Testis (tissue), 3 donors: ENCODE results near the gene ATP11A. TPM values are rescaled to one million over a fixed set of nuclear protein-coding genes. Genes with fewer than 3 reads are reported as not detected.

Source experiments
- DNase-seq: peaks from one replicate; pipeline ENCODE4 v3.0.0-alpha.2; 2019
- H3K27ac ChIP-seq, 2 donors: fragments of 200-600 bp; sonication (generic); one replicate each; pipeline ENCODE4 v1.5.1; 2019
- H3K27me3 ChIP-seq: fragments of 200-600 bp; sonication (generic); one replicate; pipeline ENCODE4 v1.5.1; 2019
- H3K36me3 ChIP-seq: fragments of 200-600 bp; sonication (generic); one replicate; pipeline ENCODE4 v1.5.1; 2017; ENCODE audit warnings: low read depth; ENCODE audit errors: missing control alignments
- H3K4me1 ChIP-seq: fragments of 200-600 bp; sonication (generic); one replicate; pipeline ENCODE4 v1.5.1; 2019
- H3K4me3 ChIP-seq, 2 donors: fragments of 200-600 bp; sonication (generic); one replicate each; pipeline ENCODE4 v1.5.1; 2017 to 2019
- H3K9me3 ChIP-seq: fragments of 200-600 bp; sonication (generic); one replicate; pipeline ENCODE4 v1.5.1; 2017
- POLR2A ChIP-seq: fragments of 450-650 bp; IDR thresholded peaks from one replicate; pipeline ENCODE4 v1.6.1; 2017; ENCODE audit warnings: antibody characterized with exemption, mild to moderate bottlenecking, moderate library complexity
- WGBS, 2 donors: methylation state at CpG; one replicate each; pipeline ENCODE4 v1.1.5; 2018; 5-methylcytosine and 5-hydroxymethylcytosine counted together
- intact Hi-C: fragments of 100-400 bp; cut with DNase I; formaldehyde crosslinking; loops from one replicate; pipeline ENCODE4 v1.15.1; 2023; ENCODE audit warnings: low total_unique reads
- polyA plus RNA-seq: library from polyadenylated mRNA; stranded (reverse); fragments of 350-450 nt; fragmentation: Illumina TruSeq; extraction: RNeasy Lipid Tissue Mini Kit (QIAGEN cat#74804); gene quantifications from one replicate; pipeline ENCODE4 v1.2.3, GENCODE V29; 2014; ENCODE audit warnings: low read depth, low replicate concordance; ENCODE audit not compliant: insufficient read depth
- total RNA-seq, 2 donors: library from RNA; depleted of rRNA; stranded (reverse); fragments of >200 nt; gene quantifications; one replicate each; pipeline ENCODE4 v1.2.3, GENCODE V29; 2016
- TF ChIP-seq, protein P1 (sequence below), 3 experiments: fragments of 450-650 bp in 2 of 3; fragments of 200-600 bp in 1 of 3; sonication (generic) in 1 of 3; IDR thresholded peaks; one replicate each; pipeline ENCODE4 v1.5.1; 2016 to 2019; ENCODE audit warnings: antibody characterized with exemption in 3 of 3, mild to moderate bottlenecking in 2 of 3, moderate library complexity in 1 of 3

The ATP11A gene
- total and polyA plus RNA-seq, 3 donors from 2014 or later: 34.4 to 122 (median 112) TPM

DNA sequence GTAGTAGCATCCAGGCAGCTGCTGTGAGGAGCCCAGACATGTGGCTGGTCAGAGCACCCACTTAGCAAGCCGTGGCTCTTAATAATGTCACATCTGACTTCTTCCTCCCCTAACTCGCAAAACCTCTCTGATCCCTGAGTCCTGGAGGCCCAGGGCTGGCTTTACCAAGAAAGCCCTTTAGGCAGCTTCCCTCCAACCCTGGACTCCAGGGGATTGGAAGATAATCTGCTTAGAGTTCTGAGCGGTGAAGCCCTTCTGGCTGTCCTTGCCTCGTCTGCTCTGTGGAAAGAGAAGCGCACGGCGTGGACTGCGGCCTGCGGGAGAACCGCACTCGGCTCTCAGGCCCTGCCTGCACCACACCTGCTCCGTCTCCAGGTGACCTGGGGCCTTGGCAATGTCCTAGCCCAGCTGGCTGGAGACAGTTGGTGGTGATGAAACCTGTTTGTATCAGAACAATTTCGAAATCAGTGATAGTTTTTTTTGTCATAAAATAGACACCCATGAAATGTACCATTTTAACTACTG is 214.7 kb downstream of the ATP11A start:
- Histone ChIP-seq H3K36me3 (no peaks in the 10 kb centered on the region), H3K4me3 (no peak overlapping the region), H3K27me3 (no peaks in the 10 kb centered on the region), H3K9me3 (no peaks in the 10 kb centered on the region), H3K4me1 (no peaks in the 10 kb centered on the region), H3K27ac (no peak overlapping the region)
- WGBS, 2 donors: 96 to 97% methylated on average over 13 of the region's 13 CpGs
- intact Hi-C loops: no loop called here
- TF ChIP-seq, protein P1, sequence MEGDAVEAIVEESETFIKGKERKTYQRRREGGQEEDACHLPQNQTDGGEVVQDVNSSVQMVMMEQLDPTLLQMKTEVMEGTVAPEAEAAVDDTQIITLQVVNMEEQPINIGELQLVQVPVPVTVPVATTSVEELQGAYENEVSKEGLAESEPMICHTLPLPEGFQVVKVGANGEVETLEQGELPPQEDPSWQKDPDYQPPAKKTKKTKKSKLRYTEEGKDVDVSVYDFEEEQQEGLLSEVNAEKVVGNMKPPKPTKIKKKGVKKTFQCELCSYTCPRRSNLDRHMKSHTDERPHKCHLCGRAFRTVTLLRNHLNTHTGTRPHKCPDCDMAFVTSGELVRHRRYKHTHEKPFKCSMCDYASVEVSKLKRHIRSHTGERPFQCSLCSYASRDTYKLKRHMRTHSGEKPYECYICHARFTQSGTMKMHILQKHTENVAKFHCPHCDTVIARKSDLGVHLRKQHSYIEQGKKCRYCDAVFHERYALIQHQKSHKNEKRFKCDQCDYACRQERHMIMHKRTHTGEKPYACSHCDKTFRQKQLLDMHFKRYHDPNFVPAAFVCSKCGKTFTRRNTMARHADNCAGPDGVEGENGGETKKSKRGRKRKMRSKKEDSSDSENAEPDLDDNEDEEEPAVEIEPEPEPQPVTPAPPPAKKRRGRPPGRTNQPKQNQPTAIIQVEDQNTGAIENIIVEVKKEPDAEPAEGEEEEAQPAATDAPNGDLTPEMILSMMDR (IDR thresholded peaks at IDR 0.05): no peak
- no peak for TF ChIP-seq POLR2A
- DNase-seq: no peak

DNA sequence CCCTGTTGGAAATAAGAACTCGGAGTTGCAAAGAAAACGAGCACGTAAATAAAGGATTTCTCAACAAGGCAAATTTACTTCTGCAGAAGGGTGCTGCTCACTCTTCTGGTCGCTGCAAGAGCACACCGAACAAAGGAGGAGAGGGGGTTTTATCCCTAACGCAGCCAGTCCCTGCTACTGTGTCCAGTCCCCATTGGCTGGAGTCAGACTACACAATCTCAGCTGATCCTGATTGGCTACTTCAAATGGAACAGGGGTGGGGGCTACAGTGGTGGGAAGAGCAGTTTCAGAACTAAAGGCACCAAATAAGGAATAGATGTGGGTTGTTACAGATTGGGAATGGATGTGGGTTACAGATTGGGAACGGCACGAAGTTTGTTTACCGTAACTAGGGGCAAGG is 215.2 kb downstream of the ATP11A start:
- TF ChIP-seq POLR2A: no peak
- TF ChIP-seq, protein P1 (IDR thresholded peaks at IDR 0.05): no peak
- Histone ChIP-seq H3K9me3 (no peaks in the 10 kb centered on the region), H3K27me3 (no peaks in the 10 kb centered on the region), H3K36me3 (no peaks in the 10 kb centered on the region), H3K4me1 (no peaks in the 10 kb centered on the region), H3K4me3 (no peak overlapping the region), H3K27ac (no peak overlapping the region)
- 96 to 97% methylated on average over 9 of the region's 9 CpGs for WGBS, 2 donors
- no peak for DNase-seq
- intact Hi-C loops: no loop called here

DNA sequence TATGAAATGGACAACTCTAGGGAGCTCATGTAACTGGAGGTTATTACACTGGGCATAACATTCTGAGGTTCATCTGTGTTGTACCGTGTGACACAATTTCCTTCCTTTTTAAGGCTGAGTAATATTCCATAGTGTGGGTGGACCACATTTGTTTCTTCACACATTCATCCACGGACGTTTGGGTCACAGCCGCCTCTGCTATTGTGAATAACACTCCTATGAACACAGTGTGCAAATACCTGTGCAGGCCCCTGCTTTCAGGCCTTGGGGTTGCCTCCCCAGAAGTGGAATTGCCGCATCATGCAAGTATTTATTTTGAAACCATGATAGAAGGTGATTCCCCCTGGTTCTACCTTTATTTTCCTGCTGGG is 215.8 kb downstream of the ATP11A start:
- no peak for DNase-seq
- Histone ChIP-seq H3K4me3 (no peak overlapping the region), H3K9me3 (no peaks in the 10 kb centered on the region), H3K4me1 (no peaks in the 10 kb centered on the region), H3K36me3 (no peaks in the 10 kb centered on the region), H3K27me3 (no peaks in the 10 kb centered on the region), H3K27ac (no peak overlapping the region)
- intact Hi-C loops: no loop called here
- TF ChIP-seq, protein P1 (IDR thresholded peaks at IDR 0.05): no peak
- TF ChIP-seq POLR2A: no peak
- WGBS, 2 donors: 93% methylated on average over 5 of the region's 5 CpGs

DNA sequence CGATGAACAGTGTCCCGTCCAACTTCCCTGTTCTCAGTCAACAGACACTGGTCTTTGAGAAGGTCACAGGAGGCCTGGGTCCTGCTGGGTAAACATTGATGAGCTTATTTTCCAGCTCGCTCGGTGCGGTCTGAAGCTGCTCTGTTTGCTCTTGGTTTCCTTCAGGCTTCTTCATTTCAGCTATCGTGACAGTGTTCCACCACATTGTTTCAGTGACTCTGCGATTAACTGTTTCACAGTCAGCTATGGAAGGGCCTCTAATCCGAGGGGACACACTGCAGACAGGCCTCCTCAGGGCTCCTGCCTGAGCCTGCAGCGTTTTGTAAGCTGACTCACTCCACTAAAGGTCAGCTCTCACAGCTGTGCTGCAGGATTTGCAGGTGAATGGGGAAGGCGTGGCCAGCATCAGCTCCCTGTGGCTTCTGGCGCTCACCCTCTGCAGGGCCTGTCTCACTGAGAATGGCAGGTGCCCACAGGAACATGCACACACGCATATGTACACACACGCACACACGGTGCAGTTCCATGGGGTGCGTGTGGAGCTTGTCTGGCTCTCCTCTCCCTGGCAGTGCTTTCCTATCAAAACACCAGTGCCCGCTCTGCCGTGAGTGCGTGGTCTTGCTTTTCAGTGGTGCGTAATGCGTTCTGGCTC is 216.3 kb downstream of the ATP11A start:
- Histone ChIP-seq H3K36me3 (no peaks in the 10 kb centered on the region), H3K27me3 (no peaks in the 10 kb centered on the region), H3K4me1 (no peaks in the 10 kb centered on the region), H3K9me3 (no peaks in the 10 kb centered on the region), H3K4me3 (no peak overlapping the region), H3K27ac (no peak overlapping the region)
- 82 to 85% methylated on average over 15 to 20 of the region's 20 CpGs for WGBS, 2 donors
- intact Hi-C loops: no loop called here
- no peak for DNase-seq
- TF ChIP-seq POLR2A: no peak
- TF ChIP-seq, protein P1 (IDR thresholded peaks at IDR 0.05): no peak

DNA sequence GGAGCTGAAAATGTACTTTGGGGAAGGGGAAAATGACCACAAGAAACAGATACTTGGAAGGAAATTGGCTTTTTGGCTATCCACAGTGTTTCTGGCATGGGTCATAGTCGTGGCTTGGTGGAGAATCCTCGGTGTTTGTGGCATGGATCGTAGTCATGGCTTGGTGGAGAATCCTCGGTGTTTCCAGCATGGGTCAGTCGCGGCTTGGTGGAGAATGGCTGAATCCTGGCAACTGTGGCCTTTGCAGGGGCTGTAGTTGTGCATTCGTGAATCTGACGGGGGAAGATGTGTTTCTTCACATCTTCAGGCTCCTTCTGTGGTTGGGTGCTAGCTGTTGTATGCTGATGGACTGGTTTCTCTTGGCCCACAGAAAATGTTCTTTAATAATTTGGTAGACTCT is 217.4 kb downstream of the ATP11A start:
- Histone ChIP-seq H3K27ac (no peak overlapping the region), H3K4me1 (no peaks in the 10 kb centered on the region), H3K36me3 (no peaks in the 10 kb centered on the region), H3K27me3 (no peaks in the 10 kb centered on the region), H3K4me3 (no peak overlapping the region), H3K9me3 (no peaks in the 10 kb centered on the region)
- no peak for DNase-seq
- intact Hi-C loops: no loop called here
- WGBS, 2 donors: 77 to 93% methylated on average over 5 to 8 of the region's 8 CpGs
- TF ChIP-seq, protein P1 (IDR thresholded peaks at IDR 0.05): no peak
- no peak for TF ChIP-seq POLR2A
